Measurements from ENCODE around the gene PEX6. TPM values are rescaled to one million over a fixed set of nuclear protein-coding genes. Genes with fewer than 3 reads are reported as not detected.

The PEX6 gene
- total and polyA plus RNA-seq, 2 donors (not counting 3 experiments of a cell fraction or from before 2014, with no cell fraction given), result 9.9 to 11.2 TPM

DNA sequence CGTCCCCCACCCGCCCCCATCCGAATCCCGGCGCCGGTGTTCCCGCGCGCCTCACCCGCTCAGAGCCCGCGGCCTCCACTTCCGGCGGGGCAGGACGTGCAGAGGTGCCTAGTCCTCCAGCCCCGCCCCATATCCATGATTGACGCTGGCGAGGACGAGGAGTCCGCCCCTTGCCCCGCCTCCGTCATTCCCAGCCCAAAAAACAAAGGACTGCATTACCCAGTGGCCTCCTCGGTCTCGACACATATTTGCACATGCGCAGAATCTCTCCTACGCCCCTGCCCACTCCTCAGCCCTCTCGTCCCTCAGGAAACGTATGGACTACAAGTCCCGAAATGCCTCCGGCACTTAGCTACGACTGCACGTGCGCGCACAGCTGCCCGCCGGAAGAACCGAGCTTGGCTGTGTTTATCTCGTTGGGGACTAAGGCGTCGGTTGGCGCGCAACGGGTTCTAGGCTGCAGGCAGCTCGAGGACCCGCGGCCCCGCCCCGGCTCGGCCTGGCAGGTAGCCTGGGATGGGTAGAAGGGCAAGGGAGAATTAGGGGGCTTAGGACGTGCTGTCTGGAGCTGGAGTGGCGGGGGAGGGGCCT lies 35.0 kb upstream of the PEX6 start, which contains the start of the genes KLHDC3 and MEA1:
TSS of gene KLHDC3 (plus strand) at position 407 of the 591 bp plus-strand sequence. CDS start 2,944 bp downstream, outside the sequence.
TSS of gene MEA1 (minus strand) at position 104 of the 591 bp plus-strand sequence. CDS start 133 bp downstream, outside the sequence.
- peak within 1 kb of the TSS; percentile 84 for H2AFZ ChIP-seq (ENCODE audit: low read depth, low read length)
- H3K36me3 ChIP-seq (ENCODE audit: control insufficient read depth in 2 of 2, extremely low read depth in 1 of 2, insufficient read depth in 2 of 2, low read length in 2 of 2), result peaks cover 5 to 30% of the 10 kb centered on the region in 2 experiments
- H3K79me2 ChIP-seq (ENCODE audit: control insufficient read depth, insufficient read depth, low read length), result peaks cover 34% of the 10 kb centered on the region
- ChIA-PET CTCF (interaction anchor here (0.5 to 8.7 kb wide), 9 partner anchors 17 to 130 kb away, joined by 3 to 55 read pairs (median 4); partner anchors contain the start of genes CNPY3, CUL7 and PEX6), POLR2A (interaction anchor here (0.7 to 1.9 kb wide), 7 partner anchors 30 to 85 kb away, joined by 4 to 9 read pairs (median 6); partner anchors contain the start of genes CNPY3, CUL7, KLC4 and MRPL2)
- peak within 1 kb of the TSS; percentile 95 for H3K4me2 ChIP-seq (ENCODE audit: insufficient read depth, low read length)
- dilution Hi-C loops (cut with MboI; ENCODE audit: extremely low pct_ligation_motif_present, low sequenced_read_pairs), result no loop called here
- FAIRE-seq, result peak; percentile 99
- no peaks in the 10 kb centered on the region for H3K9me3 ChIP-seq (replicated peaks; ENCODE audit: control insufficient read depth, insufficient read depth, low read length)
- H4K20me1 ChIP-seq (replicated peaks; ENCODE audit: control insufficient read depth, extremely low read depth, insufficient read depth, low read length), result no peaks in the 10 kb centered on the region
- H3K27ac ChIP-seq (ENCODE audit: insufficient read depth, low read depth, low read length), result peak within 1 kb of the TSS; percentile 52
- BruUV-seq (replicated peaks), result no TSS peak
- DNase-seq (ENCODE audit: low read depth, low spot score), result peak; percentile 100
- H3K4me3 ChIP-seq (replicated peaks in 1 of 3; ENCODE audit: insufficient read depth in 1 of 3, low read depth in 1 of 3, low read length in 3 of 3), result peak within 1 kb of the TSS; percentile 58 to 87 (median 72)
- H3K9ac ChIP-seq (replicated peaks; ENCODE audit: extremely low read depth, insufficient read depth, low read length), result peak within 1 kb of the TSS; percentile 90
- intact Hi-C loops (cut with micrococcal nuclease), result loop anchor here (1.0 to 5.0 kb wide), 6 partner anchors 30 to 160 kb away; partner anchors contain the start of genes CNPY3, CUL7, GNMT and PEX6
- no peaks in the 10 kb centered on the region for H3K9me1 ChIP-seq (replicated peaks; ENCODE audit: control insufficient read depth, extremely low read depth, insufficient read depth, low read length)
- peaks cover 17% of the 10 kb centered on the region for H3K4me1 ChIP-seq (ENCODE audit: control insufficient read depth, extremely low read depth, insufficient read depth, low read length)
- no peak for TF ChIP-seq FOS (IDR thresholded peaks at IDR 0.05; ENCODE audit: borderline replicate concordance, insufficient read depth, low read length)
- TF ChIP-seq GATA2 (IDR thresholded peaks at IDR 0.05; ENCODE audit: insufficient read depth, insufficient read length, low read depth, low read length), result no peak
- TF ChIP-seq EZH2 (IDR thresholded peaks at IDR 0.05; ENCODE audit: borderline replicate concordance, low read depth, low read length, severe bottlenecking), result no peak
- TF ChIP-seq, protein P1, sequence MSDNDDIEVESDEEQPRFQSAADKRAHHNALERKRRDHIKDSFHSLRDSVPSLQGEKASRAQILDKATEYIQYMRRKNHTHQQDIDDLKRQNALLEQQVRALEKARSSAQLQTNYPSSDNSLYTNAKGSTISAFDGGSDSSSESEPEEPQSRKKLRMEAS (IDR thresholded peaks at IDR 0.05; ENCODE audit: insufficient read depth, insufficient read length), result peak; percentile 88
- no peak for TF ChIP-seq MYC (IDR thresholded peaks at IDR 0.05; ENCODE audit: low read depth, low read length)
- TF ChIP-seq, protein P2, sequence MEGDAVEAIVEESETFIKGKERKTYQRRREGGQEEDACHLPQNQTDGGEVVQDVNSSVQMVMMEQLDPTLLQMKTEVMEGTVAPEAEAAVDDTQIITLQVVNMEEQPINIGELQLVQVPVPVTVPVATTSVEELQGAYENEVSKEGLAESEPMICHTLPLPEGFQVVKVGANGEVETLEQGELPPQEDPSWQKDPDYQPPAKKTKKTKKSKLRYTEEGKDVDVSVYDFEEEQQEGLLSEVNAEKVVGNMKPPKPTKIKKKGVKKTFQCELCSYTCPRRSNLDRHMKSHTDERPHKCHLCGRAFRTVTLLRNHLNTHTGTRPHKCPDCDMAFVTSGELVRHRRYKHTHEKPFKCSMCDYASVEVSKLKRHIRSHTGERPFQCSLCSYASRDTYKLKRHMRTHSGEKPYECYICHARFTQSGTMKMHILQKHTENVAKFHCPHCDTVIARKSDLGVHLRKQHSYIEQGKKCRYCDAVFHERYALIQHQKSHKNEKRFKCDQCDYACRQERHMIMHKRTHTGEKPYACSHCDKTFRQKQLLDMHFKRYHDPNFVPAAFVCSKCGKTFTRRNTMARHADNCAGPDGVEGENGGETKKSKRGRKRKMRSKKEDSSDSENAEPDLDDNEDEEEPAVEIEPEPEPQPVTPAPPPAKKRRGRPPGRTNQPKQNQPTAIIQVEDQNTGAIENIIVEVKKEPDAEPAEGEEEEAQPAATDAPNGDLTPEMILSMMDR (IDR thresholded peaks at IDR 0.05; ENCODE audit: extremely low read depth in 1 of 2, insufficient read depth in 1 of 2, low read depth in 1 of 2, low read length in 2 of 2), result no peak
- TF ChIP-seq JUN (IDR thresholded peaks at IDR 0.05; ENCODE audit: borderline replicate concordance, insufficient read depth, insufficient read length, low read depth), result no peak
- no peak for TF ChIP-seq POLR2A (IDR thresholded peaks at IDR 0.05; ENCODE audit: low read depth, low read length)
- peak; percentile 79 for TF ChIP-seq POLR2AphosphoS5 (IDR thresholded peaks at IDR 0.05; ENCODE audit: insufficient read depth, low read depth, low read length)
- H3K27me3 ChIP-seq (ENCODE audit: control insufficient read depth in 2 of 2, insufficient read depth in 2 of 2, low read length in 2 of 2), result no peaks in the 10 kb centered on the region

All from endothelial cell of umbilical vein (primary cell).